ENCODE measurements around the gene AGT. TPM values are rescaled to one million over a fixed set of nuclear protein-coding genes. Genes with fewer than 3 reads are reported as not detected.

Gene AGT
- total RNA-seq, 4 donors from 2014 or later, result 0.33 to 6.2 (median 2.9) TPM

DNA sequence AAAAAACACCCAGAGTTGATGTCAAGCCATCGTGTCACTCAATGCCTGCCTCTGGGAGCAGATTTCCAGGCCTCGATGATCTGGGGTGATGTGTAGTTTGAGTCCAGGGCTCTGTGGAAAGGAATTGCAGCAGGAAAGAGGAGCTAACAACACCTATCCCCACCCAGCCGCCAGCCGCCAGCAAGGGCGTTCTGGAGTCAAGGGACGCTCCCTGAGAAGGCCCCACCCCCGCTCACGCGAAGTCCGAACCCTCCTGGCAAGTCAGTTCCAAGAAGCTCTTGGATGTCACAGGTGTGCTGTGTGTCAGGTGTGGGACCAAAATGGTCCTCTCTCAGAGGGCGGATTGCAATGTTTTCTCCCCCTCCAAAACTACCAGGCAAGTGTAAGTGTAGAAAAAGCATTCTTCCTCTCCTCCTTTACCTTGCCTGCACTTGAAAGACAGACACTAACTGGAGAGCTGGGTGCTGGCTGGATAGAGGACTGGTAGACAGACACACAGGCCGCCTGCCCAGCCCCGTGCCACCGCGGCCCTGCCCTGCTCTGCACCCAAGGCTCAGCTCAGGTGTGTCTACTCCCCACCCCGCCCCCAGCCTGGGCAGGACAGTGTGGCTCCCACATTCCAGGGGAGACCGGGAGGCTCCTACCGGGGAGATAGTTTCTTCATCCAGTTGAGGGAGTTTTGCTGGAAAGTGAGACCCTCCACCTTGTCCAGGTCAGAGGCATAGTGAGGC lies 8.5 kb downstream of the AGT start:
- TF ChIP-seq, protein P1, sequence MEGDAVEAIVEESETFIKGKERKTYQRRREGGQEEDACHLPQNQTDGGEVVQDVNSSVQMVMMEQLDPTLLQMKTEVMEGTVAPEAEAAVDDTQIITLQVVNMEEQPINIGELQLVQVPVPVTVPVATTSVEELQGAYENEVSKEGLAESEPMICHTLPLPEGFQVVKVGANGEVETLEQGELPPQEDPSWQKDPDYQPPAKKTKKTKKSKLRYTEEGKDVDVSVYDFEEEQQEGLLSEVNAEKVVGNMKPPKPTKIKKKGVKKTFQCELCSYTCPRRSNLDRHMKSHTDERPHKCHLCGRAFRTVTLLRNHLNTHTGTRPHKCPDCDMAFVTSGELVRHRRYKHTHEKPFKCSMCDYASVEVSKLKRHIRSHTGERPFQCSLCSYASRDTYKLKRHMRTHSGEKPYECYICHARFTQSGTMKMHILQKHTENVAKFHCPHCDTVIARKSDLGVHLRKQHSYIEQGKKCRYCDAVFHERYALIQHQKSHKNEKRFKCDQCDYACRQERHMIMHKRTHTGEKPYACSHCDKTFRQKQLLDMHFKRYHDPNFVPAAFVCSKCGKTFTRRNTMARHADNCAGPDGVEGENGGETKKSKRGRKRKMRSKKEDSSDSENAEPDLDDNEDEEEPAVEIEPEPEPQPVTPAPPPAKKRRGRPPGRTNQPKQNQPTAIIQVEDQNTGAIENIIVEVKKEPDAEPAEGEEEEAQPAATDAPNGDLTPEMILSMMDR (IDR thresholded peaks at IDR 0.05; ENCODE audit: low read depth), result no peak

GRCh38 chr1:230704830-230705229 lies 9.1 kb downstream of the AGT start:
- TF ChIP-seq, protein P1 (IDR thresholded peaks at IDR 0.05; ENCODE audit: low read depth), result no peak

- TF ChIP-seq, protein P1 (IDR thresholded peaks at IDR 0.05; ENCODE audit: low read depth), result no peak
Observed at GRCh38 chr1:230703679-230704385, 10.1 kb downstream of the AGT start.

DNA sequence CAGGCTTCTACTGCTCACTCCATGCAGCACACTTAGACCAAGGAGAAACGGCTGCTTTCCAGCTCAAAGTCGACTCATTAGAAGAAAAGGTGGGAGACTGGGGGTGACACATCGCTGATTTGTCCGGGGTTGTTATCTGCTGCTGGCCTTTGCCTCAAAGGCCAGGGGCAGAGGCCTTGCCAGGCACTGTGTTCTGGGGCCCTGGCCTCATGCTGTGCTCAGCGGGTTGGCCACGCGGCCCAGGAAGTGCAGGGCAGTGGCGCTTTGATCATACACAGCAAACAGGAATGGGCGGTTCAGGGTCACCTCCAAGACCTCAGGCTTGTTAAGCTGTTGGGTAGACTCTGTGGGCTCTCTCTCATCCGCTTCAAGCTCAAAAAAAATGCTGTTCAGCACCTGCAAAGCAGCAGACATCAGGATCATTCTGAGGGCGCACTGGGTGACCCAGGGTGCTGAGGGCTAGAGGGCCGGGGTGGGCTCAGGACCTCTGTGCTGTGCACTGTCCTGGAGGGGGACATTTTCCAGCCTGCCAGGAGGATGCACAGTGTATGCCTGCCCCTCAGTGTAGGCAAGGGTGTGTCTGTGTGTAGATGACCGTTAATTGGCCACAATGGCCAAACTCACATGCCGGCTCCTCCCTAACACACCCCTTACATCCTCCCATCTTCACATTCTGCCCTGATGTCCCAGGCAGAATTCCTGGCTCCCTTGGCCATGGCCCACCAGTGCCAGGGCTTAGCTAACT lies 10.8 kb downstream of the AGT start:
- TF ChIP-seq, protein P1 (IDR thresholded peaks at IDR 0.05; ENCODE audit: low read depth), result no peak

GRCh38 chr1:230701895-230702768 lies 11.8 kb downstream of the AGT start:
- TF ChIP-seq, protein P1 (IDR thresholded peaks at IDR 0.05; ENCODE audit: low read depth), result no peak

GRCh38 chr1:230701434-230701833 lies 12.5 kb downstream of the AGT start:
- TF ChIP-seq, protein P1 (IDR thresholded peaks at IDR 0.05; ENCODE audit: low read depth), result no peak

Data from subcutaneous adipose tissue (tissue), 4 donors.